ENCODE data around the gene FAM120AOS. TPM values are rescaled to one million over a fixed set of nuclear protein-coding genes. Genes with fewer than 3 reads are reported as not detected.

FAM120AOS gene
- total RNA-seq, 1 experiment from 2014 or later = 31.2 TPM

DNA sequence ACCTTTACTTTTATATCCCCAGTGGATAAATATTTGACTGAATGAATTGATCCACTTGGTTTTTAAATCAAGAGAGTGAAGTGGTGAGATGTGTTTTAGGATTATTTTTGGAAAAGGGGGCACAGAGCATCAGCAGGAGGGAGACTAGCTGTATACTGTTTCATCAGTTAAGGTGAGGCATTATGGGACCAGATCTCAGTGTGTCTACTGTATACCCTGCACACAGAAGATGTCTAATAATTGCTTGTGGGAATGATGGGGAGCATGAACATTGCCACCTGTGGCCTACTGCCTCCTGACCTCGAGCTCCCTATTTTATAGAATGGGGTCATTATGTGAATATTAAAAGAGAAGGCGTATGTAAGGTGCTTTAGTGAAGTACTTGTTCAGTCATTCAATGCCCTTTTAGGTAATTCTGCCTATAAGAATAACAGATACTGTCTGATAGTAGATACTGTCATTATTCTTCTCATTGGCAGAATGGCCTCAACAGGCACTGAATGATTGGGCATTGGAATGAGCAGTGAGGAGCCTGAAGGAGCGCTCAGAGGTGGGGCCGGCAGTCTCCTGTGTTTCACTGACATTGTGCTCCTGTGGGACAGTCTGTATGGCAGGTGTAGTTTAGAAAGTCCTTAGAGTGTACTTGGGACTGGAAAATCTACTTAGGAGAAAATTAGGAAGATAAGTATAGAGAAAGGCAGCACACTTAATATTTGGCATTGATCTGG is 47.4 kb upstream of the FAM120AOS start:
- no peak overlapping the region for H3K9ac ChIP-seq (ENCODE audit: low read length)
- no peak overlapping the region for H2AFZ ChIP-seq (ENCODE audit: low read depth, low read length, poor library complexity, severe bottlenecking)
- intact Hi-C loops (cut with micrococcal nuclease) = no loop called here
- H3K9me3 ChIP-seq (ENCODE audit: control insufficient read depth in 1 of 2, insufficient read depth in 1 of 2, low read depth in 1 of 2, low read length in 2 of 2) = no peaks in the 10 kb centered on the region
- no peaks in the 10 kb centered on the region for H3K9me2 ChIP-seq (ENCODE audit: insufficient read depth)
- no peaks in the 10 kb centered on the region for H3K27me3 ChIP-seq (ENCODE audit: insufficient read depth, low read length)
- peaks cover 70% of the 10 kb centered on the region for H3K79me2 ChIP-seq (ENCODE audit: insufficient read depth, low read length)
- no TSS peak for BruUV-seq (replicated peaks)
- peaks cover 0 to 3% of the 10 kb centered on the region in 2 experiments; a peak in 1 of 4 replicates for H3K4me1 ChIP-seq (ENCODE audit: control insufficient read depth in 1 of 2, insufficient read depth in 2 of 2, low read length in 2 of 2)
- RAD21 ChIA-PET (ENCODE audit: low non-redundant PET in 1 of 2, low total read pairs in 2 of 2, uncharacterized antibody in 2 of 2, unreplicated experiment in 2 of 2) = no interaction called here
- TF ChIP-seq, protein P1, sequence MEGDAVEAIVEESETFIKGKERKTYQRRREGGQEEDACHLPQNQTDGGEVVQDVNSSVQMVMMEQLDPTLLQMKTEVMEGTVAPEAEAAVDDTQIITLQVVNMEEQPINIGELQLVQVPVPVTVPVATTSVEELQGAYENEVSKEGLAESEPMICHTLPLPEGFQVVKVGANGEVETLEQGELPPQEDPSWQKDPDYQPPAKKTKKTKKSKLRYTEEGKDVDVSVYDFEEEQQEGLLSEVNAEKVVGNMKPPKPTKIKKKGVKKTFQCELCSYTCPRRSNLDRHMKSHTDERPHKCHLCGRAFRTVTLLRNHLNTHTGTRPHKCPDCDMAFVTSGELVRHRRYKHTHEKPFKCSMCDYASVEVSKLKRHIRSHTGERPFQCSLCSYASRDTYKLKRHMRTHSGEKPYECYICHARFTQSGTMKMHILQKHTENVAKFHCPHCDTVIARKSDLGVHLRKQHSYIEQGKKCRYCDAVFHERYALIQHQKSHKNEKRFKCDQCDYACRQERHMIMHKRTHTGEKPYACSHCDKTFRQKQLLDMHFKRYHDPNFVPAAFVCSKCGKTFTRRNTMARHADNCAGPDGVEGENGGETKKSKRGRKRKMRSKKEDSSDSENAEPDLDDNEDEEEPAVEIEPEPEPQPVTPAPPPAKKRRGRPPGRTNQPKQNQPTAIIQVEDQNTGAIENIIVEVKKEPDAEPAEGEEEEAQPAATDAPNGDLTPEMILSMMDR (IDR thresholded peaks at IDR 0.05 in 2 of 3, conservative IDR thresholded peaks at IDR 0.05 in 1 of 3; ENCODE audit: borderline replicate concordance in 1 of 3, insufficient read depth in 1 of 3, low read depth in 2 of 3, low read length in 2 of 3) = no peak
- no peak for TF ChIP-seq RAD21 (IDR thresholded peaks at IDR 0.05; ENCODE audit: low read depth)
- no peak for TF ChIP-seq ZFX (IDR thresholded peaks at IDR 0.05)
- no peak for TF ChIP-seq YY1 (IDR thresholded peaks at IDR 0.05; ENCODE audit: extremely low read depth, insufficient replicate concordance, low read depth, low read length)
- TF ChIP-seq EGR1 (IDR thresholded peaks at IDR 0.05; ENCODE audit: low read depth) = no peak
- TF ChIP-seq, protein P2, sequence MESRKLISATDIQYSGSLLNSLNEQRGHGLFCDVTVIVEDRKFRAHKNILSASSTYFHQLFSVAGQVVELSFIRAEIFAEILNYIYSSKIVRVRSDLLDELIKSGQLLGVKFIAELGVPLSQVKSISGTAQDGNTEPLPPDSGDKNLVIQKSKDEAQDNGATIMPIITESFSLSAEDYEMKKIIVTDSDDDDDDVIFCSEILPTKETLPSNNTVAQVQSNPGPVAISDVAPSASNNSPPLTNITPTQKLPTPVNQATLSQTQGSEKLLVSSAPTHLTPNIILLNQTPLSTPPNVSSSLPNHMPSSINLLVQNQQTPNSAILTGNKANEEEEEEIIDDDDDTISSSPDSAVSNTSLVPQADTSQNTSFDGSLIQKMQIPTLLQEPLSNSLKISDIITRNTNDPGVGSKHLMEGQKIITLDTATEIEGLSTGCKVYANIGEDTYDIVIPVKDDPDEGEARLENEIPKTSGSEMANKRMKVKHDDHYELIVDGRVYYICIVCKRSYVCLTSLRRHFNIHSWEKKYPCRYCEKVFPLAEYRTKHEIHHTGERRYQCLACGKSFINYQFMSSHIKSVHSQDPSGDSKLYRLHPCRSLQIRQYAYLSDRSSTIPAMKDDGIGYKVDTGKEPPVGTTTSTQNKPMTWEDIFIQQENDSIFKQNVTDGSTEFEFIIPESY (IDR thresholded peaks at IDR 0.05; ENCODE audit: extremely low read depth, insufficient replicate concordance, low read length) = no peak
- TF ChIP-seq ZNF274 (IDR thresholded peaks at IDR 0.05; ENCODE audit: low read depth, low read length) = no peak
- no peak for TF ChIP-seq MAX (IDR thresholded peaks at IDR 0.05)
- no peak for TF ChIP-seq SP1 (IDR thresholded peaks at IDR 0.05; ENCODE audit: low read depth)
- TF ChIP-seq, protein P3, sequence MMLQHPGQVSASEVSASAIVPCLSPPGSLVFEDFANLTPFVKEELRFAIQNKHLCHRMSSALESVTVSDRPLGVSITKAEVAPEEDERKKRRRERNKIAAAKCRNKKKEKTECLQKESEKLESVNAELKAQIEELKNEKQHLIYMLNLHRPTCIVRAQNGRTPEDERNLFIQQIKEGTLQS (IDR thresholded peaks at IDR 0.05) = no peak
- no peak for TF ChIP-seq POLR2AphosphoS5 (IDR thresholded peaks at IDR 0.05; ENCODE audit: low read depth, low read length)
- no peak for TF ChIP-seq CBX3 (IDR thresholded peaks at IDR 0.05; ENCODE audit: low read depth)
- TF ChIP-seq FOSL1 (IDR thresholded peaks at IDR 0.05; ENCODE audit: low read depth) = no peak
- TF ChIP-seq EZH2 (IDR thresholded peaks at IDR 0.05) = no peak
- no peak for ATAC-seq
- H4K20me1 ChIP-seq (ENCODE audit: insufficient read depth) = no peaks in the 10 kb centered on the region; the same call in 1 of the 2 replicates
- POLR2A ChIA-PET = no interaction called here
- no peak overlapping the region for H3K4me3 ChIP-seq (replicated peaks in 1 of 2; ENCODE audit: low read depth in 1 of 2, low read length in 2 of 2)
- no peak overlapping the region for H3K27ac ChIP-seq (ENCODE audit: low read depth, low read length)
- H3K36me3 ChIP-seq (ENCODE audit: control insufficient read depth in 1 of 2, insufficient read depth in 2 of 2, low read length in 2 of 2) = peaks cover 25 to 43% of the 10 kb centered on the region in 2 experiments; a peak in 3 of 4 replicates
- CTCF ChIA-PET = no interaction called here
- no peak for DNase-seq (ENCODE audit: low read depth, low spot score)
- 0 out of 2 replicates have a peak overlapping the region, but pooled peaks have one; percentile 5 for H3K4me2 ChIP-seq (ENCODE audit: low read length)

All from HCT116 (cell line).